SK-N-SH treated with all-trans-retinoic acid at 6 μM for 48 hours (cell line): ENCODE measurements around the gene SLC13A1.

Experiments
- CREB5 ChIP-seq: fragments of 250-450 bp; sonication (Bioruptor Pico); IDR thresholded peaks from 2 replicates; pipeline ENCODE4 v1.5.1; 2020; ENCODE audit warnings: low read depth, mild to moderate bottlenecking, moderate library complexity
- OSR1 ChIP-seq: fragments of 250-450 bp; sonication (Bioruptor Pico); IDR thresholded peaks from 2 replicates; pipeline ENCODE4 v1.8.0; 2022; ENCODE audit warnings: moderate library complexity, mild to moderate bottlenecking, inconsistent platforms
- ZFP30 ChIP-seq: fragments of 450-650 bp; formaldehyde crosslinking; IDR thresholded peaks from 2 replicates; pipeline ENCODE4 v1.5.0; 2022; ENCODE audit warnings: mild to moderate bottlenecking, moderate library complexity

- TF ChIP-seq OSR1 (CRISPR knock-in tag) (no peak), CREB5 (CRISPR knock-in tag) (no peak), ZFP30 (CRISPR knock-in tag) (no peak)
Observed at GRCh38 chr7:123208793-123209192, 9.0 kb upstream of the SLC13A1 start.
